Peyer's patch (tissue), 4 donors: Measurements from ENCODE around the gene MT1B. TPM values are rescaled to one million over a fixed set of nuclear protein-coding genes. Genes with fewer than 3 reads are reported as not detected.

ENCODE experiments used
- DNase-seq, 3 donors: peaks; one replicate each; pipeline ENCODE4 v3.0.0-alpha.2; 2017 to 2019
- H3K27ac ChIP-seq, 4 donors: fragments of 200-600 bp; sonication (generic); one replicate each; pipeline ENCODE4 v1.5.1; 2016 to 2019
- H3K27me3 ChIP-seq, 2 donors: fragments of 200-600 bp; sonication (generic); one replicate each; pipeline ENCODE4 v1.5.1; 2019
- H3K36me3 ChIP-seq, 3 donors: fragments of 200-600 bp; sonication (generic); one replicate each; pipeline ENCODE4 v1.5.1; 2016 to 2019
- H3K4me1 ChIP-seq, 4 donors: fragments of 200-600 bp; sonication (generic); one replicate each; pipeline ENCODE4 v1.5.1; 2016 to 2019
- H3K4me3 ChIP-seq, 4 donors: fragments of 200-600 bp; sonication (generic); 1 replicate in 3 of 4; 2 replicates in 1 of 4; pipeline ENCODE4 v1.5.1; 2016 to 2019; ENCODE audit warnings: mild to moderate bottlenecking in 1 of 4
- H3K9me3 ChIP-seq, 4 donors: fragments of 200-600 bp; sonication (generic); one replicate each; pipeline ENCODE4 v1.5.1; 2016 to 2019; ENCODE audit warnings: mild to moderate bottlenecking in 1 of 4
- POLR2A ChIP-seq, 2 donors: fragments of 450-650 bp; IDR thresholded peaks; one replicate each; pipeline ENCODE4 v1.5.1; 2017; ENCODE audit warnings: antibody characterized with exemption in 2 of 2, mild to moderate bottlenecking in 2 of 2, moderate library complexity in 2 of 2
- total RNA-seq, 4 donors: library from RNA; depleted of rRNA; stranded (reverse); fragments of >200 nt; gene quantifications; one replicate each; pipeline ENCODE4 v1.1.0, GENCODE V29; 2016
- TF ChIP-seq, protein P1 (sequence below), 6 experiments: fragments of 450-650 bp in 4 of 6; fragments of 200-600 bp in 2 of 6; sonication (generic) in 1 of 6; IDR thresholded peaks; one replicate each; pipeline ENCODE4 v1.5.1; 2017 to 2019; ENCODE audit warnings: antibody characterized with exemption in 6 of 6, mild to moderate bottlenecking in 3 of 6, moderate library complexity in 1 of 6

The MT1B gene
- total RNA-seq, 4 donors from 2014 or later = 39.3 TPM; not detected in 3

DNA sequence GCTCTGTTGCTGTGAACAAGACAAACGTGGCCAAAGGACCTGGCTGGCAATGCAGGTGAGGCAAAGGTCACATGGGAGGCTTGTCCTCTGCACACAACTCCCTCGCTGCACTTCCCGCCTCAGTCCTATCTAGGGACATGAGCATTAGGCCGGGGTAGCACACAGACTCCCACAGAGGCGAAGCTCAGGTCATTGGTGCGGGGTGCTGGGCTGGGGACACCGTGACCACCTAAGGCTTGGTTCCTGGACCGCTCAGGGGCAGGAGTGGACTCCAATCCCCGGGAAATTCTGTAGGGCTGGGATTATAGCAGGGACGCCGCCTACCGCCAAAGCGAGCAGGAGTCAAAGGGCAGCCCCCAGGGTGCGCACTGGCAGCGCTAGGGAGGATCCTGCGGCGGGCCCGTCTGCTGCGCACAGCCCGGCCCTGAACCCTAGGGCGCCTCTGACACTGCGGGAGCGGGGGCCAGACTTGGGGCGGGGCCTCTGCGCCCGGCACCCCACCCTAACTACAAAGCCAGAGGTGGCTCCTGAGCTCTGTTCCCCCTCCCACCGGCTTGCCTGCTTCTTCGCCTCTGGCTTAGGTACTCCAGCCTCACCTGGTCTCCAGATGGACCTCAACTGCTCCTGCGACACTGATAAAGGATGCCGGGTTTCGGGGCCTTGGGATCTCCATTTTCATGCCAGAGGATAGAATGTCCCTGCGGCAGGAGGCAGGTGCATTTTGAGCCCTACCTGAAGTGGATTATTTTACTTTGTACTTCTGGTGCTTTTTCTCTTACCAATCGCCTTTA lies 3.9 kb upstream of the MT1B start:
- DNase-seq = peak in 2 of 3 donors; percentile 65 to 86
- no peaks in the 10 kb centered on the region for H3K9me3 ChIP-seq
- H3K27me3 ChIP-seq = no peaks in the 10 kb centered on the region
- no peak overlapping the region for H3K4me3 ChIP-seq
- peaks cover 0 to 15% (median 6%) of the 10 kb centered on the region in 4 donors for H3K4me1 ChIP-seq
- peak overlapping the region in 2 of 4 donors; percentile 31 to 59 for H3K27ac ChIP-seq
- TF ChIP-seq POLR2A (IDR thresholded peaks at IDR 0.05) = no peak
- TF ChIP-seq, protein P1, sequence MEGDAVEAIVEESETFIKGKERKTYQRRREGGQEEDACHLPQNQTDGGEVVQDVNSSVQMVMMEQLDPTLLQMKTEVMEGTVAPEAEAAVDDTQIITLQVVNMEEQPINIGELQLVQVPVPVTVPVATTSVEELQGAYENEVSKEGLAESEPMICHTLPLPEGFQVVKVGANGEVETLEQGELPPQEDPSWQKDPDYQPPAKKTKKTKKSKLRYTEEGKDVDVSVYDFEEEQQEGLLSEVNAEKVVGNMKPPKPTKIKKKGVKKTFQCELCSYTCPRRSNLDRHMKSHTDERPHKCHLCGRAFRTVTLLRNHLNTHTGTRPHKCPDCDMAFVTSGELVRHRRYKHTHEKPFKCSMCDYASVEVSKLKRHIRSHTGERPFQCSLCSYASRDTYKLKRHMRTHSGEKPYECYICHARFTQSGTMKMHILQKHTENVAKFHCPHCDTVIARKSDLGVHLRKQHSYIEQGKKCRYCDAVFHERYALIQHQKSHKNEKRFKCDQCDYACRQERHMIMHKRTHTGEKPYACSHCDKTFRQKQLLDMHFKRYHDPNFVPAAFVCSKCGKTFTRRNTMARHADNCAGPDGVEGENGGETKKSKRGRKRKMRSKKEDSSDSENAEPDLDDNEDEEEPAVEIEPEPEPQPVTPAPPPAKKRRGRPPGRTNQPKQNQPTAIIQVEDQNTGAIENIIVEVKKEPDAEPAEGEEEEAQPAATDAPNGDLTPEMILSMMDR (IDR thresholded peaks at IDR 0.05) = peak in 3 of 6 experiments; percentile 5 to 21 (median 20)
- no peaks in the 10 kb centered on the region for H3K36me3 ChIP-seq

DNA sequence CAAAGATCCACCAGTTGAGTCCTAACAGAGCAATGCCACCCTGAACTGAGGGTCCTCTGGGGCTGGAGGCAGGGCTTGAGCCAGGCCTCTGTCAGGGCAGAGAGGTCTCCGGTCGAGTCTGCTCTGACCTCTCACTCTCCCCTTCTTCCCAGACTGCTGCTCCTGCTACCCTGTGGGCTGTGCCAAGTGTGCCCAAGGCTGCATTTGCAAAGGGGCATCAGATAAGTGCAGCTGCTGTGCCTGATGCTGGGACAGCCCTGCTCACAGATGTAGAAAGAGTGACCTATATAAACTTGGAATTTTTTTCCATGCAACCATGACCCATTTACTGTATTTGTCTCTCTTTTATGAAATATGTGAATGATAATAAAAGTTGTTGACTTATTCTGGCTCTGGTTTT lies 2.4 kb upstream of the MT1B start:
- Histone ChIP-seq H3K27me3 (no peaks in the 10 kb centered on the region), H3K4me3 (no peak overlapping the region), H3K9me3 (no peaks in the 10 kb centered on the region), H3K4me1 (peaks cover 0 to 2% (median 0%) of the 10 kb centered on the region in 4 donors), H3K36me3 (no peaks in the 10 kb centered on the region), H3K27ac (no peak overlapping the region)
- TF ChIP-seq, protein P1 (IDR thresholded peaks at IDR 0.05) = no peak
- TF ChIP-seq POLR2A (IDR thresholded peaks at IDR 0.05) = no peak
- no peak for DNase-seq

DNA sequence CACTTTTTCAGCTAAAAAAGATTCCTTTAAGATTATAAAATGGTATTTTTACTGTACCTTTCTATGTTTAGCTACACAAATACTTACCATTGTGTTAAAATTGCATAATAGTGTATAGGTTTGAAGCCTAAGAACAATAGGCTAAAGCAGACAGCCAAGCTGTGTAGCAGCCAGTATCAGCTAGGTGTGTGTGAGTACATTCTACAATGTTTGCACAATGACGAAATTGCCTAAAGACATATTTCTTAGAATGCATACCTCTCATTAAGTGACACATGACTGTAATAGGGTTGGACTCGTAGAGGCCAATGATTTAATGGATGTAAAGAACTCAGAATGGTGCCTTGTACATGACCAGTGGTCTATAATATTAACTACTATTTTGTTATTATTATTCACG lies 1.9 kb upstream of the MT1B start:
- Histone ChIP-seq H3K27me3 (no peaks in the 10 kb centered on the region), H3K27ac (no peak overlapping the region), H3K4me3 (no peak overlapping the region), H3K4me1 (no peaks in the 10 kb centered on the region), H3K9me3 (no peaks in the 10 kb centered on the region), H3K36me3 (no peaks in the 10 kb centered on the region)
- TF ChIP-seq, protein P1 (IDR thresholded peaks at IDR 0.05) = no peak
- TF ChIP-seq POLR2A (IDR thresholded peaks at IDR 0.05) = no peak
- DNase-seq = no peak

DNA sequence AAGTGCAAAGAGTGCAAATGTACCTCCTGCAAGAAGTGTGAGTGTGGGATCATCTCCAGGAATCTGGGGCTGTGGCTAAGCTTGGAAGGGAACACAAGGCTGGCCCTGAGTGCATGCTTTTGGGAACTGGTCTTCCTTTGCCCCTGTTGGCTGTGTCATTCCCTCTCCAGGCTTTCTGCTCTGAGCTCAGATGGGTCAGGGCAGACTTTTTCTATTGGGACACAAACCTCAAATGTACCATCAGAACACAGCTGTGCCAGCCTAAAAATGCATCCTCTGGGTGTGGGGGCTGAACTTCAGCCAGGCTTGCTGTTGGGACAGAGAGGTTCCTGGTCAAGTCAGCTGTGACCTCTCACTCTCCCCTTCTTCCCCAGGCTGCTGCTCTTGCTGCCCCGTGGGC lies 914 bp downstream of the MT1B start:
- no peaks in the 10 kb centered on the region for H3K9me3 ChIP-seq
- no peaks in the 10 kb centered on the region for H3K4me1 ChIP-seq
- no peak for DNase-seq
- TF ChIP-seq POLR2A (IDR thresholded peaks at IDR 0.05) = no peak
- TF ChIP-seq, protein P1 (IDR thresholded peaks at IDR 0.05) = no peak
- H3K27ac ChIP-seq = no peak overlapping the region
- H3K36me3 ChIP-seq = no peaks in the 10 kb centered on the region
- no peaks in the 10 kb centered on the region for H3K27me3 ChIP-seq
- H3K4me3 ChIP-seq = no peak overlapping the region

DNA sequence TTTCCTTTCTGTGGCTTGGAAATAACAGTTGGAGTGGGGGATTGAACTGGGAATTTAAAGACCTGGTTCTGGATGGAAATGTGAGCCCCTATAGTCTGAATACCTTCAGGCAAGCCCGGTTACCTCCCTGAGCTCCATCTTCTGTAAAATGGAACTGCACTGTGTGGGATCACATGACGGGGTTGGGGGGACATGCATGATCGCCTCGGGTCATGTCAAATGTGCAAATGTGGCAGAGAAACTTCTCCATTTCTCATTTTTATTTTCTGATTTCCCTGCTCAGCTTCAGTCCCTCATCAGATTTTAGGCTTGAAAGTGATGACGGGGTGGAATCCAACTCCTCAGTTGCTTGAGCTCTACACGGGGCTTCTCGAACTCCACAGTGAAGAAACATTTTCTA lies 1.5 kb downstream of the MT1B start:
- TF ChIP-seq, protein P1 (IDR thresholded peaks at IDR 0.05) = no peak
- TF ChIP-seq POLR2A (IDR thresholded peaks at IDR 0.05) = no peak
- Histone ChIP-seq H3K4me1 (peaks cover 0 to 3% (median under 1%) of the 10 kb centered on the region in 4 donors), H3K27ac (no peak overlapping the region), H3K4me3 (no peak overlapping the region), H3K27me3 (no peaks in the 10 kb centered on the region), H3K9me3 (no peaks in the 10 kb centered on the region), H3K36me3 (no peaks in the 10 kb centered on the region)
- DNase-seq = peak in 1 of 3 donors; percentile 59
